OCI-LY3 (cell line): Measurements from ENCODE around the gene TACC2.

Source experiments
- EZH2phosphoT487 ChIP-seq: fragments of 200-600 bp; shearing (Covaris generic); IDR thresholded peaks from 2 replicates; pipeline ENCODE4 v1.6.1; 2018; ENCODE audit warnings: antibody characterized with exemption, mixed run types, low read depth
- TF ChIP-seq, protein P1 (sequence below): fragments of 200-600, 300-600 bp; sonication (generic); IDR thresholded peaks from 2 replicates; pipeline ENCODE4 v1.5.1; 2014; ENCODE audit warnings: antibody characterized with exemption, low read length, low read depth

DNA sequence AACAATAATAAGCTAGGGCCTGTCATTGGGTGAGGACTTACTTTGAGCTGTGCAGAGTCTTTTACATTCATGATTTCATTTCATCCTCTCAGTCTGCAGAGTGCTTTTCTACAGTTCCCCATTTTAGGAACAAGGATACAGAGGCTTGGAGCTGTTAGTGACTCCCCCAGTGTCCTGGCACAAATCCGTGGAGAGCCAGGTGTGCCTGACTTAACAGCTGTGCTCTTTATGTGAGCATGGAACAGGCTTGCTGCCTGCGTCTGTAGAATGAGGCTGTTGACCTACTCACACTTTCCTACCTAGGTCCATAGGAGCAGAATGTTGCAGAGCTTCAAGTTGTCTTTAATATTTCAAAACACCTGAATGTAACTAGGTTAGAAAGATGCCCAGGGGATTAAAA, 231.8 kb downstream of the TACC2 start:
- TF ChIP-seq, protein P1, sequence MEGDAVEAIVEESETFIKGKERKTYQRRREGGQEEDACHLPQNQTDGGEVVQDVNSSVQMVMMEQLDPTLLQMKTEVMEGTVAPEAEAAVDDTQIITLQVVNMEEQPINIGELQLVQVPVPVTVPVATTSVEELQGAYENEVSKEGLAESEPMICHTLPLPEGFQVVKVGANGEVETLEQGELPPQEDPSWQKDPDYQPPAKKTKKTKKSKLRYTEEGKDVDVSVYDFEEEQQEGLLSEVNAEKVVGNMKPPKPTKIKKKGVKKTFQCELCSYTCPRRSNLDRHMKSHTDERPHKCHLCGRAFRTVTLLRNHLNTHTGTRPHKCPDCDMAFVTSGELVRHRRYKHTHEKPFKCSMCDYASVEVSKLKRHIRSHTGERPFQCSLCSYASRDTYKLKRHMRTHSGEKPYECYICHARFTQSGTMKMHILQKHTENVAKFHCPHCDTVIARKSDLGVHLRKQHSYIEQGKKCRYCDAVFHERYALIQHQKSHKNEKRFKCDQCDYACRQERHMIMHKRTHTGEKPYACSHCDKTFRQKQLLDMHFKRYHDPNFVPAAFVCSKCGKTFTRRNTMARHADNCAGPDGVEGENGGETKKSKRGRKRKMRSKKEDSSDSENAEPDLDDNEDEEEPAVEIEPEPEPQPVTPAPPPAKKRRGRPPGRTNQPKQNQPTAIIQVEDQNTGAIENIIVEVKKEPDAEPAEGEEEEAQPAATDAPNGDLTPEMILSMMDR: no peak
- no peak for TF ChIP-seq EZH2phosphoT487
